Measurements from ENCODE around the gene SNRNP70. TPM values are rescaled to one million over a fixed set of nuclear protein-coding genes. Genes with fewer than 3 reads are reported as not detected.
A peak's percentile ranks its signal among the peaks of the same experiment; 100 is the strongest.
"Not testable (repeated sequence)": the region's sequence is repeated elsewhere in the genome, so short reads cannot be mapped to it uniquely, and the experiment has no call there.

SNRNP70 gene
- total RNA-seq, 1 experiment from 2014 or later = 361 TPM

DNA sequence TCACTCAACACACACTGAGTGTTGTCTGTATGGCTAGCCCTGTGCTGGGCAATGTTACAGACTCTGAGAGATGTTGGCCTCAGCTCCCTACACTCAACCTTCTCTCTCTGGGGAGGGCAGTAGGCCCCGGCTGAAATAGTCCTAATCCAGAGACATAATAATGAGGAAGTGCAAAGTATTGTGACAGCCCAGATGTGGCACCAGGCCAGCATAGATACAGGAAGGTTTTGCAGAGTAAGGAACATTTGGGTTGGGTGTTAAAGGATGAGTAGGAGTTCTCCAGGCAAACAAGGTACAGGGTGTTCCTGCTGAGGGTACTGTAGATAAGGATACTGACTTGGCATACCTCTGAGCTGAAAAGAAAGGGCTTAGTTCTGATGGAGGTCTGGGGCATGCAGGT lies 31.3 kb downstream of the SNRNP70 start:
- in situ Hi-C loops (cut with HindIII; ENCODE audit: low sequenced_read_pairs) = no loop called here
- no peak for DNase-seq (ENCODE audit: low spot score)

DNA sequence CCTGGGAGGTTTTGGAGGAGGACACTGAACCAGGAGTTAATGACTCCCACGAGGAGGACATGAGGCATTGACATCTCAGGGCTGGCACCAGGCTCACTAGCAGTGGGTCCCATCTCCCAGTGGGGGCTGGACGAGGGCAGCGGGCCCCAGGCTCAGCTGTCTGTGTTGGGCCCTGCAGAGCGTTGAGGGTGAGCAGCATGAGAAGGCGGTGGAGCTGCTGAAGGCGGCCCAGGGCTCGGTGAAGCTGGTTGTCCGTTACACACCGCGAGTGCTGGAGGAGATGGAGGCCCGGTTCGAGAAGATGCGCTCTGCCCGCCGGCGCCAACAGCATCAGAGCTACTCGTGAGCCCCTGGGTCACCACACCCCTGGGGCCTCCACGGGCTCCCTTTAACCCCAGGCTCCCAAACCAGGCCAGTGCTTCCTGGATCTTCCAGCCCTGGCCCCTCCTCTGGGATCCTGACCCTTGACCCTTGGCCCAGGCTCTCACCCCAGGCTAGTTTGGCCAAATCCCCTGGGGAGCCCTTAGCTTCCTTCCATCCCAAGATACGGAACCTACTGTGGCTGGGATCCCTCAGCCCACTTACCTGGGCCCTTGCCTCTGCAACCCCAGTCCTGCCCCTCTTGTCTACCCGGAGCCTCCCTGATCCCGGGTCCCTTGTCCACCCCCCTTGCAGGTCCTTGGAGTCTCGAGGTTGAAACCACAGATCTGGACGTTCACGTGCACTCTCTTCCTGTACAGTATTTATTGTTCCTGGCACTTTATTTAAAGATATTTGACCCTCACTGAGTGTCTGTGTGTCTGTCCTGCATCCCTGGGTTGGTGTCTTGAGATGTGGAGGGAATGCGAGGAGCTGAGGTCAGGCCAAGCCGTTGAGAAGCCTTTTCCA lies 32.7 kb downstream of the SNRNP70 start:
- DNase-seq (ENCODE audit: low spot score) = no peak
- in situ Hi-C loops (cut with HindIII; ENCODE audit: low sequenced_read_pairs) = no loop called here

- DNase-seq (ENCODE audit: low spot score) = peak; percentile 98
- in situ Hi-C loops (cut with HindIII; ENCODE audit: low sequenced_read_pairs) = no loop called here
Measured at GRCh38 chr19:49118565-49119410, 33.5 kb downstream of the SNRNP70 start, which contains the start of gene C19orf73. TSS of gene C19orf73 (minus strand) at chr19:49119143. CDS start at chr19:49119022, 121 bp downstream.

- in situ Hi-C loops (cut with HindIII; ENCODE audit: low sequenced_read_pairs) = no loop called here
- DNase-seq (ENCODE audit: low spot score) = peak; percentile 52
Measured at GRCh38 chr19:49119411-49120324, 34.4 kb downstream of the SNRNP70 start, which contains the start of gene PPFIA3. TSS of gene PPFIA3 (plus strand) at chr19:49119544. CDS start at chr19:49127874, 8,330 bp downstream.

- in situ Hi-C loops (cut with HindIII; ENCODE audit: low sequenced_read_pairs) = no loop called here
- DNase-seq (ENCODE audit: low spot score) = no peak
Measured at GRCh38 chr19:49120325-49120683, 35.1 kb downstream of the SNRNP70 start.

DNA sequence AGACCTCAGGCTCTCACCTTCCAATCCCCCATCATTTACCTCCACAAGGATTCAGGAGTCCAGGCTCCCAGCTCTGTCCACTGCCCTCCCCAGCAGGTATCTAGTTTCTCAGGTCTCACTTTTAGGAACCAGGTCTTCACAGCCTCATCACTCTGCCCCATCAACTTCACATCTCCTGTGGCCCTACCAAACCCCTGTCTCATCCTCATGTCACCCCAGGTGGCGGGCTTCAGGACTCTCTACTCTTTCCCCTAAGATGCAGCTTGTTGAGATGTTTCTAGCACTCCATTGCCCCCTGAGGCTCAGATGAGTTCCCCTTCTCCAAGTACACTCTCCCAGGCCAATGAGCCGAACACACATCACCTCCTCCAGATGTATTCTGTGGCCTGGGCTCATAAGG lies 35.6 kb downstream of the SNRNP70 start:
- in situ Hi-C loops (cut with HindIII; ENCODE audit: low sequenced_read_pairs) = no loop called here

DNA sequence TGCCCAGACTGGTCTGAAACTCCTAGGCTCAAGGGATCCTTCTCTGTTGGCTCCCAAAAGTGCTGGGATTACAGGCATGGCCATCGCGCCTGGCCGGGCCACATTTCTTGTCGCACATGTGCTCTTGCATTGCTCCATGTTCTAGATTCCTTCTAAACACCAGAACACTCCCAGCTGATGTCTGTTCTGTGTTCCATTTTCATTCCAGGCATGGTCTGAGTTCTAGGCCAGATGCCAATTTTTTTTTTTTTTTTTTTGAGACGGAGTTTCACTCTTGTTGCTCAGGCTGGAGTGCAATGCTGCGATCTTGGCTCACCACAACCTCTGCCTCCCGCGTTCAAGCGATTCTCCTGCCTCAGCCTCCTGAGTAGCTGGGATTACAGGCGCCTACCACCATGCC lies 36.6 kb downstream of the SNRNP70 start:
- in situ Hi-C loops (cut with HindIII; ENCODE audit: low sequenced_read_pairs) = not testable (repeated sequence)
- peak; percentile 53 for DNase-seq (ENCODE audit: low spot score)

More for the DNA sequence above, 35.6 kb downstream of the SNRNP70 start:
- DNase-seq (ENCODE audit: low spot score) = no peak

DNA sequence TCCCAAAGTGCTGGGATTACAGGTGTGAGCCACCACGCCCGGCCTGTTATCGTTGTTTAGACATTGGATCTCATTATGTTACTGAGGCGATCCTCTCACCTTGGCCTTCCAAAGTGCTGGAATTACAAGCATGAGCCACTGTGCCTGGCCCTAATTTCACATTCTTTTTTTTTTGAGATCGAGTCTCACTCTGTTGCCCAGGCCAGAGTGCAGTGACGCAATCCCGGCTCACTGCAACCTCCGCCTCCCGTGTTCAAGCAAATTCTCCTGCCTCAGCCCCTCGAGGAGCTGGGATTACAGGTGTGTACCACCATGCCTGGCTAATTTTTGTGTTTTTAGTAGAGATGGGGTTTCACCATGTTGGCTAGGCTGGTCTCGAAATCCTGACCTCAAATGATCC lies 38.0 kb downstream of the SNRNP70 start:
- in situ Hi-C loops (cut with HindIII; ENCODE audit: low sequenced_read_pairs); DNase-seq (ENCODE audit: low spot score): not testable (repeated sequence)

DNA sequence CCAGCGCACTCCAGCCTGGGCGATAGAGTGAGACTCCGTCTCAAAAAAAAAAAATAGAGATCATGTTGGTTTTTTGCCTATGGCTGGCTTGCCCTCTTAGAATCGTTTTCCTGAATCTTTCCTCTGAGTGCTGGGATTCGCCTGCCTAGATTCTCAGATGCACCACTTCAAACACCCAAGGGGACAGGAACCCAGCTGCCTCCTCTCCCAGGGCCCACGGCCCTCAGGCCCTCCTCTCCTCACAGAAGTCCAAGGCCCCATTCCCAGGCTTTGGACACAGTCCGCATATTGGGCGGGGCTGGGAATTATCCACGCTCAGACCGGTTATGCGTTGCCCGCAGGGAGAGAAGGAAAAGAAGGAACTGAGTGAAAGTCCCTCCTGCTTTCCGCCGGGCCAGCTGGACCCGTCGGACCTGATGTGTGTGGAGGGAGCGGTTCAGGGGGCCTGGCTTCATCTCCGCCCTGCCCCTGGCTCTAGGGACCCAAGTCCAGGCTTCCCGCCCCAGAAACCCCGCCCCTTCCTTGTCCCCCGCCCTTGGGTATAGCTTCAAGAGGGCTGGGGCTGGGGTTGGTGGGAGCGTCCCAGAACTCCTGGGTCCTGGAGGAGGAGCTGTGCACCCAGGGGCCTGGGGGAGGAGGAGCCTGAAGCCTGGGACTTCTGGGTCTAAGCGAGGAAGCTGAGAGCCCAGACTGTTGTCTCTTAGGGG lies 39.9 kb downstream of the SNRNP70 start:
- no peak for DNase-seq (ENCODE audit: low spot score)
- in situ Hi-C loops (cut with HindIII; ENCODE audit: low sequenced_read_pairs) = no loop called here

- in situ Hi-C loops (cut with HindIII; ENCODE audit: low sequenced_read_pairs) = no loop called here
- no peak for DNase-seq (ENCODE audit: low spot score)
Measured at GRCh38 chr19:49126575-49126974, 41.3 kb downstream of the SNRNP70 start.

GRCh38 chr19:49127225-49127624 lies 42.0 kb downstream of the SNRNP70 start:
- DNase-seq (ENCODE audit: low spot score); in situ Hi-C loops (cut with HindIII; ENCODE audit: low sequenced_read_pairs): not testable (repeated sequence)

GRCh38 chr19:49127674-49128544 lies 42.7 kb downstream of the SNRNP70 start:
- DNase-seq (ENCODE audit: low spot score) = peak; percentile 98
- in situ Hi-C loops (cut with HindIII; ENCODE audit: low sequenced_read_pairs) = no loop called here

GRCh38 chr19:49128545-49129237 lies 43.4 kb downstream of the SNRNP70 start:
- in situ Hi-C loops (cut with HindIII; ENCODE audit: low sequenced_read_pairs) = no loop called here

GRCh38 chr19:49129238-49129583 lies 44.0 kb downstream of the SNRNP70 start:
- in situ Hi-C loops (cut with HindIII; ENCODE audit: low sequenced_read_pairs) = no loop called here
- no peak for DNase-seq (ENCODE audit: low spot score)

More at GRCh38 chr19:49128545-49129237, 43.4 kb downstream of the SNRNP70 start:
- DNase-seq (ENCODE audit: low spot score) = no peak

DNA sequence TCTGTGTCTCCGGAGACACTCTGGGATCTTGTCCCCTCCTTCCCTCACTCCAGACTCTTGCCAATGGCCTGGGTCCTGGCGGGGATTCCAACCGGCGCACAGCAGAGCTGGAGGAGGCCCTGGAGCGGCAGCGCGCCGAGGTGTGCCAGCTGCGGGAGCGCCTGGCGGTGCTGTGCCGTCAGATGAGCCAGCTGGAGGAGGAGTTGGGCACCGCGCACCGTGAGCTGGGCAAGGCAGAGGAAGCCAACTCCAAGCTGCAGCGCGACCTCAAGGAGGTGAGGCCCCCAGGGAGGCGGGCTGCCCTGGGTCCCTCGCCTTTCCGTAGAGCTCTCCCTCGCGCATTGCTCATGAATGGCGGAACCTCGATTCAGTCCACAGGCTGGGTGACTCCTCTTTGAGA lies 45.1 kb downstream of the SNRNP70 start:
- in situ Hi-C loops (cut with HindIII; ENCODE audit: low sequenced_read_pairs) = no loop called here
- no peak for DNase-seq (ENCODE audit: low spot score)

- in situ Hi-C loops (cut with HindIII; ENCODE audit: low sequenced_read_pairs) = no loop called here
- DNase-seq (ENCODE audit: low spot score) = no peak
Measured at GRCh38 chr19:49132974-49133609, 47.8 kb downstream of the SNRNP70 start.
